HG02759 (cell line): ENCODE results near the gene R3HDM1.

ENCODE experiments used
- ATAC-seq: cut with Tn5 transposase; IDR thresholded peaks from one replicate; pipeline ENCODE4 v1.9.1; 2021; ENCODE audit warnings: mild to moderate bottlenecking, moderate library complexity; ENCODE audit not compliant: unreplicated experiment

R3HDM1 gene

GRCh38 chr2:135773319-135773718 is 242.0 kb downstream of the R3HDM1 start:
- ATAC-seq, result no peak

- ATAC-seq, result no peak
Measured at GRCh38 chr2:135773917-135774316, 242.6 kb downstream of the R3HDM1 start.
